Limb (tissue), 2 donors: ENCODE data around the gene FNBP1.

Experiments
- DNase-seq, 2 donors: peaks; one replicate each; pipeline ENCODE4 v3.0.0-alpha.2; 2016; ENCODE audit errors: extremely low spot score in 2 of 2

Gene FNBP1

GRCh38 chr9:129929496-129930125 lies 113.4 kb downstream of the FNBP1 start:
- no peak for DNase-seq

- DNase-seq, result no peak
Measured at GRCh38 chr9:129923589-129923988, 119.4 kb downstream of the FNBP1 start.

DNA sequence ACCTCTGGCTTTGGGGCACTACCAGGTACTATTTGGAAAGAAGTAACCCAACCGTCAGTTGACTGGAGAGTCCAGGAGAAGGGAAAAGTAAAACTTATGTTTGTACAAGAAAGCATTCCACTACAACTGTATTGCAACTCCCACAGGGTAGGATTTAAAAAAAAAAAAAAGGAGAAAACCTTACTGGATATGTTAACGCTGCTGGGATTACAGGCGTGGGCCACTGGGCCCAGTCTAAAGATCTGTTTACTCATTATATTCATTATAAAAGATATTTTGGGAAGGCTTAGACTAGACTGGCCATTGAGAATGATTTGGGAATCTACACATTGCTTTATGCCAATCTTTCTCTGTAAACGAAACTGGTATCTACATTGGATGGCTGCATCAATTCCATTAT lies 121.1 kb downstream of the FNBP1 start:
- no peak for DNase-seq

DNA sequence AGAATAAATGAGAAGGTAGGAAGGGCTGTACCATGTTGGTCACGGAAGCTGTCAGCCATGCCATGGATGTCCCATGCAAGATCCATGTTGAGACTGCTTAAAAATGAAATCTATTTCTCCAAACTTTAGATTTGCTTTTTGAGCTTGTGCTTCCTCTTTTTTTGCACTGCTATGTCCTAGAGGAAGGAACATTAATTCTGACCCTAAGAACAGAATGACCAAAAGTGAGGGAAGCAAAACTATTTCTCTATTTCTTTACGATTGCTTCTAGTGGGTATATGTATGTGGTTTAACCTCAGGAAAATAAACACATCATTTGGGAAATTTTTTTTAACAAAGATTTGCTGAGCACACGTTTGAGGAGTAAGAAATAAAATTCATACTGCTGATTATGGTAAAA lies 123.1 kb downstream of the FNBP1 start:
- no peak for DNase-seq

GRCh38 chr9:129919277-129919676 lies 123.7 kb downstream of the FNBP1 start:
- DNase-seq, result no peak

DNA sequence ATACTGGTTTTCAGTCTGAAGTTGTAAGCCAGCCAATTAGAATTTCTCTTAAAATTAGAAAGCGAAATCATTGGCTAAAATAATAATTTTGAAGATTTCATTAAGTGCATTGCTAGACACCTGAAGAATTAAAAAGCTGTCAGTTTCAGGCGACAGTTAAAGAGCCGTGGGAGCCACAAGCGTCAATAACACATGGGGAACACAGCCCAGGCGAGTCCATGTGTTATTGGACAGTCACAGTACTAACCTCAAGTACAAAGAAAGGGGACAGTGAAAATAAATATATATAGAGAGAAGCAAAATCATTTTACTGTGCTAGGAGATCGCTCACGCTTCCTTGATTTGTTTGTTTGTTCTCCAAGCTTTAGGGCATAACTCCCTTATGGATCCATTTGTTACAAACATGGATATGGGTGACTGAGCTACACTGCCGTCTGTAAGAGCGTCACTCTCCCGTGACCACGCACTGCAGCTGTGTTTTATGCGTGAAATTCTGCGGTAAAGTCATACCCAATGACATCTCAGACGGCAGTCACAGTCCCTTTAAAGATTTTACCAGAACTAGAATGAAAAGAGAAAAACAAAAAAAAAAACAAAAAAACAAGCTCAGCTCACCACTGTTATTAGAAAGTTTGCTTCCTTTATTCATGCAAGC lies 124.6 kb downstream of the FNBP1 start:
- DNase-seq, result no peak

- no peak for DNase-seq
Measured at GRCh38 chr9:129916707-129917106, 126.3 kb downstream of the FNBP1 start.

DNA sequence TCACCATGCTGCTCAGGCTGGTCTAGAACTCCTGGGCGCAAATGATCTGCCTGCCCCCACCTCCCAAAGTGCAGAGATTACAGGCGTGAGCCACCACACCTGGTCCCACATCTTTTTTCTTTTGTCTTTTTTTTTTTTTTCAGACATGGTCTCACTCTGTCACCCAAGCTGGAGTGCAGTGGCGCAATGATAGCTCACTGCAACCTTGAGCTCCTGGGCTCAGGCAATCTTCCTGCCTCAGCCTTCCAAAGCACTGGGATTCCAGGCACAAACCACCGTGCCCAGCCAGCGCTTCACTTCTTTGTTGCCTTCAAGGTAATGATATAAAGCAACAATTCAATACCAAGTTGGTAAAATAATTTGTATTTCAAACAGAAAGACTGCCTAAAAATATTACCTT lies 128.9 kb downstream of the FNBP1 start:
- no peak for DNase-seq

GRCh38 chr9:129910628-129911567 lies 132.1 kb downstream of the FNBP1 start:
- no peak for DNase-seq

DNA sequence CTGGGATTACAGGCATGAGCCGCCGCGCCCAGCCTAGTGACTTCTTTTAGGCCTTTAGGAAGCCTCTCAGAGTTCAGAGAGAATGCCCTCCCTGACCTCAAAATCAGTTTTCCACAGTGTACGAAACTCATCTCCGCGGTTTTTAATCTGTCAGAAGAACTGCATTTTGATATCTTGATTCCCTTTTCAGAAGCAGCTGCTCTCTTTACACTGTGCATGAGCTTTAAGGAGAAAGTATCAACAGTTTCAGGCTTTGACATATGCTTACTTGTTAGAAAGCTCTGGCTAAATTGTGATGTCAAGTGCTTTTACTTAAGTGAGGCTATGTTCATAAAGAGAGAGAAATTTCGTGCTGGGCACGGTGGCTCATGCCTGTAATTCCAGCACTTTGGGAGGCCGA lies 133.1 kb downstream of the FNBP1 start:
- no peak for DNase-seq

GRCh38 chr9:129908906-129909305 lies 134.1 kb downstream of the FNBP1 start:
- no peak for DNase-seq

DNA sequence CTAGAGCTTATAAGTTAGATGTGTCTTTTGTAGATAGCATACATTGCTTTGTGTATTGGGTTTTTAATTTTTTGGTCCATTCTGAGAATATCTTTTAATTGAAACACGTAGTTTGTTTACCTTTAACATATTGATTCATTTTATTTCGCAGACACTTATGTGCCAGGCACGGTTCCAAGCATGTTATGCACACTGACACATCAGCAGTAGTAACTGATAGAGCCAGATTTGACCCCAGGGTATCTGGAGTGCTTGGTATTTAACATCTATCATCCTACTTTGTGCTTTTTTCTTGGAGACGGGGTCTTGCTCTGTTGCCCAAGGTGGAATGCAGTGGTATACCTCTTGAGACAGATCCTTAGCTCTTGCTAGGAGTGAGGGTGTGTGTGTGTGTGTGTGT lies 135.8 kb downstream of the FNBP1 start:
- DNase-seq, result no peak

DNA sequence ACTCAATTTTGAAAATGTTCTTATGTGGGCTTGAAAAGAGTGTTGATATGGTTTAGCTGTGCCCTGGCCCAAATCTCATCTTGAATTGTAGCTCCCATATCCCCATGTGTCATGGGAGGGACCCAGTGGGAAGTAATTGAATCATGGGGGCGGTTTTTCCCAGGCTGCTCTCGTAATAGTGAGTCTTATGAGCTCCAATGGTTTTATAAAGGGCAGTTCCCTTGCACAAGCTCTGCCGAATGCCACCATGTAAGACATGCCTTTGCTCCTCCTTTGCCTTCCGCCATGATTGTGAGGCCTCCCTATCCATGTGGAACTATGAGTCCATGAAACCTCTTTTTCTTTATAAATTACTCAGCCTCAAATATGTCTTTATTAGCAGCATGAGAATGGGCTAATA lies 136.7 kb downstream of the FNBP1 start:
- no peak for DNase-seq

- no peak for DNase-seq
Measured at GRCh38 chr9:129904734-129905133, 138.3 kb downstream of the FNBP1 start.

- no peak for DNase-seq
Measured at GRCh38 chr9:129902740-129903134, 140.3 kb downstream of the FNBP1 start.

- DNase-seq, result no peak
Measured at GRCh38 chr9:129901993-129902739, 140.8 kb downstream of the FNBP1 start.

- no peak for DNase-seq
Measured at GRCh38 chr9:129900263-129901027, 142.5 kb downstream of the FNBP1 start.

DNA sequence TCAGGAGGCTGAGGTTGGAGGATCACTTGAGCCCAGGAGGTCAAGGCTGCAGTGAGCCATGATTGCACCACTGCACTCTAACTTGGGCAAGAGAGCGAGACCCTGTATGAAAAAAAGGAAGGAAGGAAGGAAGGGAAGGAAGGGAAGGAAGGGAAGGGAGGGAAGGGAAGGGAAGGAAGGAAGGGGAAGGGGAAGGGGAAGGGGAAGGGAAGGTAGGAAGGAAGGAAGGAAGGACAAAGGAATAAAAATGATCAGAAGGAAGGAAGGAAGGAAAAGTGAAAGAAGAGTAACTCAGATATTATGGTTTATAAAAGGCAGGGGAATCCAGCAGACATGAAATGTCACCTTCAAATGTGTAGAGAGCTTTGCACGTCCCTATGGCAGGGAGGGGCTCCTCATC lies 143.4 kb downstream of the FNBP1 start:
- no peak for DNase-seq

- no peak for DNase-seq
Measured at GRCh38 chr9:129898185-129898584, 144.8 kb downstream of the FNBP1 start.

GRCh38 chr9:129897263-129897662 lies 145.7 kb downstream of the FNBP1 start:
- DNase-seq, result no peak
